HG03196 (cell line): ENCODE data around the gene ENC1.

Experiments
- ATAC-seq: cut with Tn5 transposase; IDR thresholded peaks from one replicate; pipeline ENCODE4 v1.9.1; 2021; ENCODE audit not compliant: unreplicated experiment

ENC1 gene

DNA sequence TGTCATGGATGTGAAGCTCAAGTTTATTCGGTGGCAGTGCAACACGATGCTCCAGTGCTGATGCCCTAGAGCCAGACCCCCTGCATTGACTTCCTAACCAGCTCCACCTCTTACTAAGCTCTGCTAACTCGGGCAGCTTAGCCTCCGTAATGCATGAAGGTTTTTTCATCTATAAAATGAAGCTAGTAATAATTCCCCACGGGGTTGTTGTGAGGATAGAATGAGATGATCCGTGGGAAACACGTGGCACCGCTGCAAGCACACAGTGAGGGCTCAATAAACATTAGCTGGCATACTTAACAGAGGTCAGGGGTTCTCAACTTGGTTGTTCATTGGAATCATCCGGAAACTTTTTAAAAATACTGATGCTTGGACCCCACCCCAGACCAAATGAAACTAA is 6.8 kb downstream of the ENC1 start:
- ATAC-seq, result no peak

DNA sequence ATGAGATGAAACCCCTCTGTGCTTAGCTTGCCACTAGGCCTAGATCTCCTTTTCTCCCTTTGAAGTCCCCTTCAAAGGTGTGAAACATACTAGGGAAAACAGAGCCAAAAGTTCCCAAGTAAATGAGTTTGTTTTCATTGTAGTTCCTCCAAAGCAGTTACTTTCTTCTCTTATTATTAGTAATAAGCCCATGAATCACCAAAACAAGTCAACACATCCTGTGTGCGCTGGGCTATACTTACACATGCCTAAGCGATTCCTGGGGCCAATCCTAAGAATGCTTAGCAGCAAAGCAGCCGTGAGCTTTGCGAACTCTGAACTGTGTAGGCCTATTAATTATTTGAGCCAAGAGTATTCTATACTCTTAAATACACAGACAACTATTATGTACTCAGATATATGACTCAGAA is 7.6 kb downstream of the ENC1 start:
- no peak for ATAC-seq

- ATAC-seq, result peak; percentile 87
These were observed 9.2 kb downstream of the ENC1 start for GRCh38 chr5:74631081-74631953.

- no peak for ATAC-seq
These were observed 10.0 kb downstream of the ENC1 start for GRCh38 chr5:74630453-74631066.

GRCh38 chr5:74629326-74629725 is 11.2 kb downstream of the ENC1 start:
- no peak for ATAC-seq

- no peak for ATAC-seq
These were observed 12.2 kb downstream of the ENC1 start for GRCh38 chr5:74628359-74628758.

DNA sequence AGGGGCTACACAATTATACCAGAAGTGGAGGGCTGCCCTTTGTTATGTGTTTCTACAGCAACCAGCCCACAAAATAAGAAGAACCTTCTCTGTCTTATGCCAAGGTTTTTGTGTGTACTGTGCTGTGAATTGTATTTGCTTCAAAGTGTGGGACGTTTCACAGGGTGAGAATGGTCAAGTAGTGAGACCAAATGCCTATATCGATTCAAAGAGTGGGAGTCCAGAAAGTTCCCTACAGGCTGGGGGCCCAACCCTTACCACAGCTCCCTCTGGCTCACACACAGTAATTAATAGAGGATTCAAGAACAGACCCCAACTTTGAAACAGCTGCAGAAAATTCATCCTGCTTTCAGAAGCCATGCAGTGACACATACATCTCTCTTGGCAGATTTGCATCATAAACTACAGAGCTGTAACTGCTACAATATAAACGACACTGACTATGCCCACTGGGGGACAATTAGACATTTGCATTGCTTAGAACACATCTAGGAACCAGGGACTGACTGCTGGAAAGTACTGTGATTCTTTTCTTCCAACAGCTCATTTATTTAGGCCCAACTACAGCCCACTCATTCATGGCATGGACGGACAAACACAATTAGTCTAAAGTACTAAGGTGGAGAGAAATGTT is 12.8 kb downstream of the ENC1 start:
- ATAC-seq, result no peak

DNA sequence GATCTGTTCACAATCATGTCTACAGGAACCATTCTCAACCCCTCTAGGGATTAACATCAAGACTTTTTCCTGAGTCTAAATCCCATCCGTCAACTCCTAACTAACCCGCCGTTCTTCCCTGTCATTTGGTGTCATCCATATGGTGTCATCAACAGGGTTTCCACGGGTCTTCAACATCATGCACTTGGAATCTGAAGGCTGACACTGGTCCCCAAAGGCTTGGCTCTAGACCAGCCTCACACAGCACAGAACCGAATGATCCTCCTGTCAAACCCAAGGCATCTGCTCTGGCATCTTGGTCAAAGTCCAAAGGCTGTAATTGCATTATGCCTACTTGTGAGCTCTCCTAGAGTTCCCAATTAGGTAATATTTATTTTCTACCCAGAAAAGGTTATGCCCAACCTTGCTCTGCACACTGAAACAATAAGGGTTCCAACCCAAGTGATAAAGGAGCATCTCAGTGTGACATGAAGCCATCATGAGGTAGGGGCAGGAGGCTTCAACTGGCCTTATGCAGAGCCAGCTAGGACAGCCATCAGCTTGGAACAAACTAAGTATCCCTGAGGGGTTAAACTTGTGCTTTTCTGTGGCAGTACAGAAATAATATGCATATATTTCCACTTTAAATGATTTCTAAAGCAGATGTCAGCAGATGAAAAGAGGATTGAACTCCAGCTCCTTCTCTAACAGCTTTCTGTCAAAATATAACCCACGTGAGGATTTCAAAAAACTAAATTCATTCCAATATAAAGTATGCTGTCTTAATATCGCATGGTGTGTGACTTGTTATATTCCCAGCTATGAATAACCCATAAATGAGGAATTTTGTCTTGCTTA is 13.9 kb downstream of the ENC1 start:
- no peak for ATAC-seq

- ATAC-seq, result no peak
These were observed 14.7 kb downstream of the ENC1 start for GRCh38 chr5:74625742-74626241.

DNA sequence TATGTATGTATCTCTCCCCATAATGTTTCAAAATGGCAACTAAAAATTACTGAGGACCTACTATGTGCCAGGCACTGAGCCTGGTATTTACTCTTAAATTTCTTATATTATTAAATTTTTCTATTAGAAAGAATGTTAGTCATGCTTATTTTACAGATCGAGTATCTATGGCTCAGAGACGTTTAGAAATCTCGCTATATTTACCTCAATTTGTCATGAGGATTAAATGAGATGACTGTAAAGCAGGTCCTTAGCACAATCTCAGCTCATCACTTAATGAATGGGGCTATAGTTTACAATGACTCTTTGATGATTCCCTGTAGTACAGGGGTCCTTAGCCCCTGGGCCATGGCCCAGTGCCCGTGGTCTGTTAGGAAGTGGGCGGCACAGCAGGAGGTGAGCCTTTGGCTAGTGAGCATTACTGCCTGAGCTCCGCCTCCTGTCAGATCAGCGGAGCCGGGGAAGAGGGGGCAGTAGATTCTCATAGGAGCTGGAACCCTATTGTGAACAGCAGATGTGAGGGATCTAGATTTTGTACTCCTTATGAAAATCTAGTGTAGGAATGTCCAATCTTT is 15.5 kb downstream of the ENC1 start:
- ATAC-seq, result no peak

GRCh38 chr5:74624501-74624900 is 16.0 kb downstream of the ENC1 start:
- no peak for ATAC-seq

- no peak for ATAC-seq
These were observed 16.6 kb downstream of the ENC1 start for GRCh38 chr5:74623748-74624408.

GRCh38 chr5:74623006-74623611 is 17.4 kb downstream of the ENC1 start:
- ATAC-seq, result no peak

GRCh38 chr5:74622122-74622521 is 18.4 kb downstream of the ENC1 start:
- no peak for ATAC-seq

GRCh38 chr5:74621492-74621891 is 19.0 kb downstream of the ENC1 start:
- no peak for ATAC-seq

GRCh38 chr5:74619308-74619707 is 21.2 kb downstream of the ENC1 start:
- ATAC-seq, result no peak

DNA sequence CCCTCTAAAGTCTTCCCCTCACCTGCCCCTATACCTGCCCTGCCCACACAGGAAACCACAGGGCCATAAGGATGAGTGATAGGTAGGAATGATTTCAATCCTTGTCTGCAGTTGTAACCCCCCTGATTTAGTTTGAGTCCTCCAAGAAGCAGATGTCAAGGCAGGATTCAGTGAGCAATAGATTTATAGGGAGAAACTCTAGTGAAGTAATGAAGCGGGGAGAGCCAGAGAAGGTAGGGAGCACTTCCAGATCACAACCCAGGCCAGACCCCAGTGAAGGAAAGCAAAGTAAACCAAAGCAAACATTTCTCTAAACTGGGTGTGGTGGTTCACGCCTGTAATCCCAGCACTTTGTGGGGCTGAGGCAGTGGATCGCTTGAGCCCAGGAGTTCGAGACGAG is 22.4 kb downstream of the ENC1 start:
- no peak for ATAC-seq

DNA sequence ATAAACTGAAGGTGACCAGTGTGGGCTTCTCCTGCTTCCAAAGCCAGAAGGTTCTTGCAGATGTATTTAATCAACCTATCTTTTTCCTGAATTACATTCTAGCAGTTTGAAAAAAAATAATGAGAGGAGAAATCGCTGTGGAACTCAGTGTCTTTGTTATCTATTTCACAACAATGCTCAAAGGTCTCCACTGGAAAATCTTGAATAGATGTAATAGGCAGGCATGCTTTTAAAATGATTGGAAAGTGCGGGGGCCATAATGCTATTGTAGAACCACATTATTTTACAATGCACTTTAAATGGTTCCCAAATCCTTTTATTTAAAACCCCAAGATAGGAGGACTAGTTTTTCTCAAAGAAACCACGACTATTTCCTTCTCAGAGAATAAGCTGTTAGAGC is 23.3 kb downstream of the ENC1 start:
- ATAC-seq, result no peak

- ATAC-seq, result no peak
These were observed 24.0 kb downstream of the ENC1 start for GRCh38 chr5:74616236-74617146.
